HEK293 (cell line): ENCODE measurements around the gene HRH4.

Source experiments
- CTCF ChIA-PET: fragments of 350-600 bp; formaldehyde crosslinking; extraction: SDS; loops from one replicate; lab custom pipeline; 2021; ENCODE audit warnings: antibody characterized with exemption; lab: Yijun Ruan, JAX
- POLR2A ChIA-PET: fragments of 300-600 bp; formaldehyde crosslinking; extraction: SDS; loops from one replicate; lab custom pipeline; 2020; ENCODE audit warnings: antibody characterized with exemption, inconsistent platforms; lab: Yijun Ruan, JAX
- H3K27ac ChIP-seq: fragments of 200-500 bp; sonication (Bioruptor generic); 2 replicates; pipeline ENCODE4 v1.5.1; 2014; ENCODE audit warnings: low read depth, low read length, control low read depth, inconsistent platforms; ENCODE audit errors: extremely low read depth
- H3K36me3 ChIP-seq, 2 experiments: fragments of 200-500 bp in 1 of 2; sonication (Bioruptor generic) in 1 of 2; 1 replicate in 1 of 2; 2 replicates in 1 of 2; pipeline ENCODE4 v1.5.1; 2014 to 2017; ENCODE audit warnings: inconsistent platforms in 2 of 2, low read length in 2 of 2; ENCODE audit not compliant: control insufficient read depth in 2 of 2, insufficient read depth in 1 of 2
- H3K4me1 ChIP-seq: fragments of 200-500 bp; sonication (Bioruptor generic); 2 replicates; pipeline ENCODE4 v1.5.1; 2014; ENCODE audit warnings: mild to moderate bottlenecking, low read length, inconsistent platforms; ENCODE audit not compliant: control insufficient read depth, insufficient read depth
- H3K4me3 ChIP-seq: 2 replicates; pipeline ENCODE4 v1.5.1; 2011; ENCODE audit warnings: low read depth, mild to moderate bottlenecking, control low read depth, low read length, moderate library complexity
- H3K9me3 ChIP-seq: fragments of 200-500 bp; sonication (Bioruptor generic); 2 replicates; pipeline ENCODE4 v1.5.1; 2014; ENCODE audit warnings: low read depth, low read length, inconsistent platforms; ENCODE audit not compliant: control insufficient read depth, insufficient read depth
- OSR2 ChIP-seq: fragments of 450-650 bp; formaldehyde crosslinking; IDR thresholded peaks from 2 replicates; pipeline ENCODE4 v1.5.1; 2016; ENCODE audit warnings: missing biosample characterization, missing genetic modification characterization
- TCF7L2 ChIP-seq: IDR thresholded peaks from 2 replicates; pipeline ENCODE4 v1.6.1; 2011; ENCODE audit warnings: low read depth, mild to moderate bottlenecking, inconsistent platforms, low read length, moderate library complexity, borderline replicate concordance
- ZEB2 ChIP-seq: fragments of 450-650 bp; formaldehyde crosslinking; IDR thresholded peaks from 2 replicates; pipeline ENCODE4 v1.5.1; 2016; ENCODE audit warnings: missing biosample characterization, missing genetic modification characterization
- ZNF132 ChIP-seq: fragments of 450-650 bp; formaldehyde crosslinking; IDR thresholded peaks from 2 replicates; pipeline ENCODE4 v1.5.1; 2017; ENCODE audit warnings: missing biosample characterization, missing genetic modification characterization, borderline replicate concordance
- ZNF202 ChIP-seq: fragments of 450-650 bp; formaldehyde crosslinking; IDR thresholded peaks from 2 replicates; pipeline ENCODE4 v1.5.1; 2016; ENCODE audit warnings: missing biosample characterization, missing genetic modification characterization, borderline replicate concordance
- ZNF394 ChIP-seq: fragments of 450-650 bp; formaldehyde crosslinking; IDR thresholded peaks from 2 replicates; pipeline ENCODE4 v1.5.1; 2016; ENCODE audit warnings: missing biosample characterization, missing genetic modification characterization, mild to moderate bottlenecking, moderate library complexity, borderline replicate concordance
- ZNF423 ChIP-seq: fragments of 450-650 bp; formaldehyde crosslinking; IDR thresholded peaks from 2 replicates; pipeline ENCODE4 v1.5.1; 2016; ENCODE audit warnings: missing biosample characterization, missing genetic modification characterization
- ZNF433 ChIP-seq: fragments of 450-650 bp; formaldehyde crosslinking; IDR thresholded peaks from 2 replicates; pipeline ENCODE4 v1.5.1; 2016; ENCODE audit warnings: missing biosample characterization, missing genetic modification characterization, low read depth
- ZNF529 ChIP-seq: fragments of 450-650 bp; formaldehyde crosslinking; IDR thresholded peaks from 2 replicates; pipeline ENCODE4 v1.5.1; 2017; ENCODE audit warnings: missing genetic modification characterization, missing biosample characterization; ENCODE audit not compliant: insufficient replicate concordance
- ZNF530 ChIP-seq: fragments of 450-650 bp; formaldehyde crosslinking; IDR thresholded peaks from 2 replicates; pipeline ENCODE4 v1.5.1; 2016; ENCODE audit warnings: low read depth, missing biosample characterization, missing genetic modification characterization
- ZNF549 ChIP-seq: fragments of 450-650 bp; IDR thresholded peaks from 2 replicates; pipeline ENCODE4 v1.5.1; 2018; ENCODE audit warnings: missing biosample characterization, missing genetic modification characterization, mild to moderate bottlenecking, inconsistent platforms, moderate library complexity
- ZNF560 ChIP-seq: fragments of 450-650 bp; formaldehyde crosslinking; IDR thresholded peaks from 2 replicates; pipeline ENCODE4 v1.5.1; 2017; ENCODE audit warnings: missing biosample characterization, missing genetic modification characterization, borderline replicate concordance
- ZNF610 ChIP-seq: fragments of 450-650 bp; formaldehyde crosslinking; IDR thresholded peaks from 2 replicates; pipeline ENCODE4 v1.5.1; 2016; ENCODE audit warnings: missing biosample characterization, missing genetic modification characterization, borderline replicate concordance
- ZNF624 ChIP-seq: fragments of 450-650 bp; formaldehyde crosslinking; IDR thresholded peaks from 2 replicates; pipeline ENCODE4 v1.5.1; 2017; ENCODE audit warnings: missing biosample characterization, missing genetic modification characterization
- ZNF629 ChIP-seq: fragments of 450-650 bp; formaldehyde crosslinking; IDR thresholded peaks from 2 replicates; pipeline ENCODE4 v1.5.1; 2017; ENCODE audit warnings: missing biosample characterization, missing genetic modification characterization
- ZNF677 ChIP-seq: fragments of 450-650 bp; IDR thresholded peaks from 2 replicates; pipeline ENCODE4 v1.5.0; 2018; ENCODE audit warnings: missing biosample characterization, mild to moderate bottlenecking, missing genetic modification characterization, moderate library complexity
- TF ChIP-seq, protein P1 (sequence below): fragments of 450-650 bp; formaldehyde crosslinking; IDR thresholded peaks from 2 replicates; pipeline ENCODE4 v1.5.1; 2017; ENCODE audit warnings: missing biosample characterization, missing genetic modification characterization
- TF ChIP-seq, protein P2 (sequence below): fragments of 450-650 bp; formaldehyde crosslinking; IDR thresholded peaks from 2 replicates; pipeline ENCODE4 v1.5.1; 2017; ENCODE audit warnings: missing biosample characterization, missing genetic modification characterization

HRH4 gene

DNA sequence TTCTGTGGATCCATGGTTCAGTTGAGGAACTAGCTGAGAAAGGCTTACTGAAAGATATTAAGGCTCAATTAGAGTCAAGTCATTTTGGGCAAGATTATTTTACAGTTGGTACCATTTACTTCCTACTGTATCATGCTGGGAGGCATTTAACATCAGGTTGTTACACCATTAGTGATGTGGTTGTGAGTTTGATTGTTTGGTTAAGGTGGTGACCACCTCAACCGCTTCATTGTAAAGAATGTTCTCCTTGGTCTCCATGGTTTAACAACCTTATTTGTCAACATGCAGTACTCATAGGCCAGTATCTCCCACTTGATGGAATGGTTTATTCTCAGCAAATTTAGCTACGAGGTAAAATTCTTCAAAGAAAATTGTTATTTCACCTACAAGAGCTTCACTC, 34.1 kb downstream of the HRH4 start:
- ChIA-PET POLR2A (no interaction called here), CTCF (interaction anchor here (0.6 to 2.2 kb wide), 5 partner anchors 20 to 978 kb away, joined by 3 to 7 read pairs (median 4); no protein-coding TSS in a partner anchor)
- Histone ChIP-seq H3K9me3 (no peaks in the 10 kb centered on the region), H3K36me3 (no peaks in the 10 kb centered on the region), H3K4me3 (no peak overlapping the region), H3K4me1 (no peaks in the 10 kb centered on the region), H3K27ac (no peak overlapping the region)
- TF ChIP-seq, protein P1, sequence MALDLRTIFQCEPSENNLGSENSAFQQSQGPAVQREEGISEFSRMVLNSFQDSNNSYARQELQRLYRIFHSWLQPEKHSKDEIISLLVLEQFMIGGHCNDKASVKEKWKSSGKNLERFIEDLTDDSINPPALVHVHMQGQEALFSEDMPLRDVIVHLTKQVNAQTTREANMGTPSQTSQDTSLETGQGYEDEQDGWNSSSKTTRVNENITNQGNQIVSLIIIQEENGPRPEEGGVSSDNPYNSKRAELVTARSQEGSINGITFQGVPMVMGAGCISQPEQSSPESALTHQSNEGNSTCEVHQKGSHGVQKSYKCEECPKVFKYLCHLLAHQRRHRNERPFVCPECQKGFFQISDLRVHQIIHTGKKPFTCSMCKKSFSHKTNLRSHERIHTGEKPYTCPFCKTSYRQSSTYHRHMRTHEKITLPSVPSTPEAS (tag by site-specific recombination), result no peak
- no peak for TF ChIP-seq ZNF560 (tag by site-specific recombination)

DNA sequence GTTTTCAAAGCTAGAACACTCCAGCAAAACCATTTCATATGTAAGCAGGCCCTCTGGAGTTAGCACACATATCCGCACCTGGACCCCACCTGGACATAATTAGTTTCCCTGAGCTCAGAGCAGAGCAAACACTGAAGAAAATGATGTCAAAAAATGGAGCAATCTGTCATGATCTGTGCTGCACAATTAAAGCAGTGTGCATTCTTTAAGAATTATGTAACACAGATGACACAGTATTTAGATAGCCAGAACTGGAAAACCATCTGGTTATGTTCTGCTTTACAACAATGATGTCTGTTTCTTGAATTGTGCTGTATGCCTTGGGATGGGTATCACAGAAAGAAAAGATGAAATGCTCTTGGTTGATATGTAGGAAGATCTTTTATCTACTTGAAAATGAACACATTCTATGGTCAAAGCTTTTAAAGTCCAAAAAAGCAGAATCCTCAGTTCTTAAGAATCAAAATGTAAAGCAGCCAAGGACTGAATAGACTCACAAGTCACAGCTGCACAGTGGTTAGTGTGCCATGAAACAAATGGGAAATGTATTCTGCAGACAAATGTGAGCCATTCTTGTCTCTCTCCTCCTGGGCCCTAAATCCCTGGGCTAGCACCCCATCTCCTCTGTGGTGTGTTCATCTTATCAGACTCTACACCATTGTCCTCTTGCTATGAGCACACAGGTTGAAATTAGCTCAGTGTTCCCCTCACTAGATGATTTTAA, 36.8 kb downstream of the HRH4 start:
- H3K9me3 ChIP-seq, result no peaks in the 10 kb centered on the region
- H3K27ac ChIP-seq, result no peak overlapping the region
- no peaks in the 10 kb centered on the region for H3K36me3 ChIP-seq
- TF ChIP-seq ZNF529 (tag by site-specific recombination), result no peak
- TF ChIP-seq ZNF629 (tag by site-specific recombination), result peak; percentile 33; the same call in 1 of the 2 replicates
- H3K4me1 ChIP-seq, result no peaks in the 10 kb centered on the region
- no peak overlapping the region for H3K4me3 ChIP-seq
- POLR2A ChIA-PET, result interaction anchor here (1.0 kb wide), 1 partner anchor 359 kb away, joined by 3 read pairs; the partner anchor contains the start of gene CABYR
- CTCF ChIA-PET, result interaction anchor here (0.6 to 5.7 kb wide), 5 partner anchors 9 to 137 kb away, joined by 3 to 39 read pairs (median 5); no protein-coding TSS in a partner anchor

DNA sequence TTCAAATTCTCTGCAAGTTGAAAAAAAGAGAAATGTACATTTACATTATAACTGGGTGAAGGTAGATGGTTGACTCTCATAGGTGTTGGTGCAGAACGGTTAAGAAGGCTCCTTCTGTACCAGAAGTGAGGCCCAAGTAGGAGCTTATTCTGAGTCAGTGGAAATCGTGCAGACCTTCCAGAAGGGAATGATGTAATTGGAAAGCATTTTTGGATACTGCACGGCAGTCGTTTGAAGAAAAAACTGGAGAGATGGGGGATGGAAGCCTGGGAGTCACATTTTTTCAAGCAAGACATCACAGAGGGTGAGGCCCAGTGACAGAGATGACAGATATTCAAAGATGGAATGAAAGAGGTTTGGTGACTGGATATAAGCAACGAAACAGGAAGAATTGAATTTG, 39.4 kb downstream of the HRH4 start:
- Histone ChIP-seq H3K4me3 (no peak overlapping the region), H3K9me3 (no peaks in the 10 kb centered on the region), H3K4me1 (no peaks in the 10 kb centered on the region), H3K36me3 (no peaks in the 10 kb centered on the region), H3K27ac (no peak overlapping the region)
- TF ChIP-seq ZNF132 (tag by site-specific recombination), result no peak
- TF ChIP-seq ZNF677 (tag by site-specific recombination), result no peak
- TF ChIP-seq, protein P2, sequence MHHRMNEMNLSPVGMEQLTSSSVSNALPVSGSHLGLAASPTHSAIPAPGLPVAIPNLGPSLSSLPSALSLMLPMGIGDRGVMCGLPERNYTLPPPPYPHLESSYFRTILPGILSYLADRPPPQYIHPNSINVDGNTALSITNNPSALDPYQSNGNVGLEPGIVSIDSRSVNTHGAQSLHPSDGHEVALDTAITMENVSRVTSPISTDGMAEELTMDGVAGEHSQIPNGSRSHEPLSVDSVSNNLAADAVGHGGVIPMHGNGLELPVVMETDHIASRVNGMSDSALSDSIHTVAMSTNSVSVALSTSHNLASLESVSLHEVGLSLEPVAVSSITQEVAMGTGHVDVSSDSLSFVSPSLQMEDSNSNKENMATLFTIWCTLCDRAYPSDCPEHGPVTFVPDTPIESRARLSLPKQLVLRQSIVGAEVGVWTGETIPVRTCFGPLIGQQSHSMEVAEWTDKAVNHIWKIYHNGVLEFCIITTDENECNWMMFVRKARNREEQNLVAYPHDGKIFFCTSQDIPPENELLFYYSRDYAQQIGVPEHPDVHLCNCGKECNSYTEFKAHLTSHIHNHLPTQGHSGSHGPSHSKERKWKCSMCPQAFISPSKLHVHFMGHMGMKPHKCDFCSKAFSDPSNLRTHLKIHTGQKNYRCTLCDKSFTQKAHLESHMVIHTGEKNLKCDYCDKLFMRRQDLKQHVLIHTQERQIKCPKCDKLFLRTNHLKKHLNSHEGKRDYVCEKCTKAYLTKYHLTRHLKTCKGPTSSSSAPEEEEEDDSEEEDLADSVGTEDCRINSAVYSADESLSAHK (tag by site-specific recombination), result no peak
- CTCF ChIA-PET, result interaction anchor here (0.7 to 5.7 kb wide), 5 partner anchors 8 to 133 kb away, joined by 3 to 39 read pairs (median 4); no protein-coding TSS in a partner anchor
- POLR2A ChIA-PET, result no interaction called here

DNA sequence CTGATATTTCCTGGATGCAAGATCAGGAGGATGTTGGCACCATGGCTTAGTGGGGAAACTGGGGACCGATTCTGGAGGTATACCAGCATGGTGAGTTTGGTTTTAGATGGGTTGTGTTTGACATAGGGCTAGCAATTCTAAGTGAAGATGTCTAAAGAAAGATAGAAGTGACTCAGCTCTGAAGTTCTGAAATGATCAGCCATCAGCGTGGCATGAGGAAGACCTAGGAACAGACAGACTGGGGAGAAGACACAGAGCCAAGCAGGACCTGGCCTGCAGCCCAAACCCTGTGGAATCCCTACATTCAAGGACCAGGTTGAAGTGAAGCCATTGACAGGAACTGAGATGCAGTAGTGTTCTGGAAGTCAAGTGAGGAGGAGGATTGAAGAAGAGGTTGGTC, 39.8 kb downstream of the HRH4 start:
- no peaks in the 10 kb centered on the region for H3K36me3 ChIP-seq
- POLR2A ChIA-PET, result no interaction called here
- H3K9me3 ChIP-seq, result no peaks in the 10 kb centered on the region
- no peak overlapping the region for H3K27ac ChIP-seq
- no peaks in the 10 kb centered on the region for H3K4me1 ChIP-seq
- no peak for TF ChIP-seq ZNF624 (tag by site-specific recombination)
- no peak for TF ChIP-seq TCF7L2
- no peak for TF ChIP-seq ZNF530 (tag by site-specific recombination)
- no peak for TF ChIP-seq ZEB2
- no peak for TF ChIP-seq OSR2 (tag by site-specific recombination)
- no peak for TF ChIP-seq ZNF433
- TF ChIP-seq ZNF610 (tag by site-specific recombination), result no peak
- TF ChIP-seq ZNF529 (tag by site-specific recombination), result no peak
- TF ChIP-seq ZNF549 (tag by site-specific recombination), result no peak
- no peak for TF ChIP-seq ZNF394 (tag by site-specific recombination)
- no peak for TF ChIP-seq ZNF423 (tag by site-specific recombination)
- TF ChIP-seq ZNF560 (tag by site-specific recombination), result no peak
- TF ChIP-seq ZNF202, result no peak
- TF ChIP-seq, all 188 proteins: peak for 0
- no peak overlapping the region for H3K4me3 ChIP-seq
- CTCF ChIA-PET, result interaction anchor here (0.5 to 5.7 kb wide), 5 partner anchors 8 to 249 kb away, joined by 4 to 39 read pairs (median 4); no protein-coding TSS in a partner anchor
